A549 (cell line): Measurements from ENCODE around the gene NFIA. TPM values are rescaled to one million over a fixed set of nuclear protein-coding genes. Genes with fewer than 3 reads are reported as not detected.
A peak's percentile ranks its signal among the peaks of the same experiment; 100 is the strongest.

ENCODE experiments used
- ATAC-seq, 2 experiments: fragments of 200-7000 bp in 1 of 2; fragments of >200 bp in 1 of 2; cut with Nextera tagmentation in 1 of 2; cut with Tn5 transposase in 1 of 2; 3 replicates each; pipeline versions ENCODE4 v1.8.0 to v1.9.1; 2018 to 2020; ENCODE audit warnings: mild to moderate bottlenecking in 1 of 2, moderate library complexity in 1 of 2
- CTCF ChIA-PET: fragments of 300-600 bp; sonication (Branson Sonifier 250); formaldehyde crosslinking; extraction: SDS; loops from one replicate; lab custom pipeline; 2021; ENCODE audit warnings: antibody characterized with exemption, inconsistent platforms; lab: Yijun Ruan, JAX
- POLR2A ChIA-PET: fragments of 350-600 bp; formaldehyde crosslinking; extraction: SDS; loops from one replicate; lab custom pipeline; 2021; ENCODE audit warnings: antibody characterized with exemption, inconsistent platforms; lab: Yijun Ruan, JAX
- DNase-seq, 2 experiments: peaks; one replicate each; pipeline versions ENCODE4 v3.0.0 to v3.0.0-alpha.2; 2011 to 2016; ENCODE audit warnings: low read depth in 1 of 2, low spot score in 1 of 2
- FAIRE-seq: peaks from 2 replicates; lab custom pipeline; 2011; peaks lifted over from hg19 to GRCh38; lab: Jason Lieb, UNC
- H3K27ac ChIP-seq, 2 experiments: fragments of >200 bp; sonication (Bioruptor Twin); formaldehyde crosslinking; 3 replicates each; pipeline ENCODE4 v1.5.1; 2016 to 2017
- H3K4me1 ChIP-seq: fragments of >200 bp; sonication (Bioruptor Twin); formaldehyde crosslinking; 3 replicates; pipeline ENCODE4 v1.6.1; 2016
- H3K4me2 ChIP-seq: fragments of >200 bp; sonication (Bioruptor Twin); formaldehyde crosslinking; 3 replicates; pipeline ENCODE4 v1.6.1; 2016
- H3K4me3 ChIP-seq: fragments of >200 bp; sonication (Bioruptor Twin); formaldehyde crosslinking; 3 replicates; pipeline ENCODE4 v1.5.1; 2016
- H3K9me3 ChIP-seq: fragments of >200 bp; sonication (Bioruptor Twin); formaldehyde crosslinking; 3 replicates; pipeline ENCODE4 v1.6.1; 2016
- ATOH8 ChIP-seq: fragments of 250-450 bp; sonication (Bioruptor Pico); IDR thresholded peaks from 2 replicates; pipeline ENCODE4 v1.5.0; 2020; ENCODE audit warnings: low read depth, mild to moderate bottlenecking, moderate library complexity
- BCL3 ChIP-seq: fragments of >200 bp; sonication (Bioruptor Twin); formaldehyde crosslinking; IDR thresholded peaks from 3 replicates; pipeline ENCODE4 v1.6.1; 2016
- BHLHE40 ChIP-seq: IDR thresholded peaks from 2 replicates; pipeline ENCODE4 v1.6.1; 2012; ENCODE audit warnings: low read depth, low read length, inconsistent platforms
- CEBPB ChIP-seq, 2 experiments: fragments of >200 bp in 1 of 2; sonication (Bioruptor Twin) in 1 of 2; formaldehyde crosslinking in 1 of 2; IDR thresholded peaks; 2 replicates each; pipeline ENCODE4 v1.6.1; 2012 to 2016
- EHF ChIP-seq: fragments of 250-450 bp; sonication (Bioruptor Pico); IDR thresholded peaks from 2 replicates; pipeline ENCODE4 v1.5.0; 2020; ENCODE audit warnings: mild to moderate bottlenecking
- EHMT2 ChIP-seq: fragments of 200-600 bp; sonication (generic); IDR thresholded peaks from 2 replicates; pipeline ENCODE4 v1.6.1; 2016; ENCODE audit warnings: antibody characterized with exemption, low read depth, mild to moderate bottlenecking, moderate library complexity
- ELK1 ChIP-seq: fragments of 150-350 bp; IDR thresholded peaks from 2 replicates; pipeline ENCODE4 v1.6.1; 2014; ENCODE audit warnings: low read depth, mild to moderate bottlenecking, low read length
- FOXS1 ChIP-seq: fragments of 250-450 bp; sonication (Bioruptor Pico); IDR thresholded peaks from 2 replicates; pipeline ENCODE4 v1.5.0; 2020; ENCODE audit warnings: mild to moderate bottlenecking, moderate library complexity
- JUN ChIP-seq, 2 experiments: fragments of >200 bp; sonication (Bioruptor Twin); formaldehyde crosslinking; IDR thresholded peaks; 2 replicates in 1 of 2; 3 replicates in 1 of 2; pipeline ENCODE4 v1.6.1; 2016 to 2017
- KDM1A ChIP-seq: fragments of 200-600 bp; sonication (generic); IDR thresholded peaks from 2 replicates; pipeline ENCODE4 v1.6.1; 2016; ENCODE audit warnings: low read depth, mild to moderate bottlenecking
- KDM5A ChIP-seq: fragments of 200-600 bp; sonication (generic); IDR thresholded peaks from 2 replicates; pipeline ENCODE4 v1.6.1; 2016; ENCODE audit warnings: antibody characterized with exemption, mild to moderate bottlenecking
- MAX ChIP-seq: IDR thresholded peaks from 2 replicates; pipeline ENCODE4 v1.6.1; 2012
- NR3C1 ChIP-seq: fragments of >200 bp; sonication (Bioruptor Twin); formaldehyde crosslinking; IDR thresholded peaks from 3 replicates; pipeline ENCODE4 v1.6.1; 2017
- POLR2AphosphoS2 ChIP-seq: conservative IDR thresholded peaks from 2 replicates; pipeline ENCODE4 v1.6.1; 2012; ENCODE audit warnings: low read length, improper control_type of control experiment, inconsistent platforms
- RAD21 ChIP-seq, 2 experiments: fragments of >200 bp in 1 of 2; sonication (Bioruptor Twin) in 1 of 2; formaldehyde crosslinking in 1 of 2; IDR thresholded peaks in 1 of 2; conservative IDR thresholded peaks in 1 of 2; 2 replicates in 1 of 2; 3 replicates in 1 of 2; pipeline ENCODE4 v1.6.1; 2012 to 2018; ENCODE audit warnings: inconsistent platforms in 1 of 2
- RCOR1 ChIP-seq: fragments of 150-350 bp; IDR thresholded peaks from 2 replicates; pipeline ENCODE4 v1.6.1; 2014; ENCODE audit warnings: antibody characterized with exemption, low read length, low read depth
- TP53 ChIP-seq: fragments of 250-450 bp; sonication (Bioruptor Pico); IDR thresholded peaks from 2 replicates; pipeline ENCODE4 v1.5.0; 2021; ENCODE audit warnings: mild to moderate bottlenecking, moderate library complexity
- USF2 ChIP-seq: fragments of 450-650 bp; IDR thresholded peaks from 2 replicates; pipeline ENCODE4 v1.6.1; 2014; ENCODE audit warnings: antibody characterized with exemption
- ZC3H11A ChIP-seq: fragments of 450-650 bp; IDR thresholded peaks from 2 replicates; pipeline ENCODE4 v1.6.1; 2014; ENCODE audit warnings: antibody characterized with exemption, mild to moderate bottlenecking
- WGBS: methylation state at CpG from one replicate; pipeline ENCODE4 v1.1.6; 2017; ENCODE audit errors: missing lambda C conversion rate; 5-methylcytosine and 5-hydroxymethylcytosine counted together
- polyA plus RNA-seq, 4 experiments: library from polyadenylated mRNA; depleted of rRNA in 3 of 4; stranded (reverse); fragments of >200 nt; fragmentation: RNase III in 1 of 4; extraction: RNeasy Plus Mini Kit Qiagen cat#74134 plus additional on column Dnase treatment in 1 of 4; gene quantifications; 2 replicates in 3 of 4; 3 replicates in 1 of 4; pipeline ENCODE4 v1.2.3, GENCODE V29; 2011 to 2017

Gene NFIA
- polyA plus RNA-seq, 2 of the 4 experiments (the other 2 are of a cell fraction): 6.5 to 25.8 TPM

- TF ChIP-seq EHF: no peak
- no peak for TF ChIP-seq MAX
- TF ChIP-seq BCL3: no peak
- TF ChIP-seq ZC3H11A: no peak
- TF ChIP-seq ELK1: no peak
- no peak for TF ChIP-seq USF2
- FAIRE-seq: no peak
- ChIA-PET POLR2A (no interaction called here), CTCF (no interaction called here)
- DNase-seq: no peak
- Histone ChIP-seq H3K4me3 (no peak overlapping the region), H3K4me2 (peak overlapping the region; percentile 56), H3K27ac (peak overlapping the region; percentile 25 to 67; a peak in 3 of 6 replicates), H3K9me3 (no peaks in the 10 kb centered on the region), H3K4me1 (peaks cover 70% of the 10 kb centered on the region)
- ATAC-seq: peak in 1 of 2 experiments; percentile 63; a peak in 3 of 6 replicates
These were observed 70.2 kb downstream of the NFIA start for GRCh38 chr1:61152469-61153105.

GRCh38 chr1:61156576-61157467, 74.5 kb downstream of the NFIA start:
- peak overlapping the region in 1 of 2 experiments; percentile 59; a peak in 2 of 6 replicates for H3K27ac ChIP-seq
- ChIA-PET CTCF (interaction anchor here (0.7 to 1.9 kb wide), 3 partner anchors 12 to 296 kb away, joined by 3 to 4 read pairs (median 3); no protein-coding TSS in a partner anchor), POLR2A (interaction anchor here (0.6 kb wide), 1 partner anchor 103 kb away, joined by 4 read pairs; no protein-coding TSS in a partner anchor)
- peak overlapping the region; percentile 45 for H3K4me2 ChIP-seq
- no peak for FAIRE-seq
- no peak for TF ChIP-seq RAD21 (conservative IDR thresholded peaks at IDR 0.05 in 1 of 2, IDR thresholded peaks at IDR 0.05 in 1 of 2)
- TF ChIP-seq KDM5A: no peak
- no peak for TF ChIP-seq RCOR1
- no peak for TF ChIP-seq BCL3
- no peak for TF ChIP-seq FOXS1 (CRISPR knock-in tag)
- no peak for TF ChIP-seq ZC3H11A
- no peak for TF ChIP-seq POLR2AphosphoS2
- no peak for TF ChIP-seq BHLHE40
- TF ChIP-seq MAX: no peak
- no peak for TF ChIP-seq NR3C1
- no peak for TF ChIP-seq JUN (IDR thresholded peaks at IDR 0.05)
- TF ChIP-seq CEBPB (IDR thresholded peaks at IDR 0.05): no peak
- no peak for TF ChIP-seq TP53
- TF ChIP-seq KDM1A: no peak
- TF ChIP-seq EHMT2: no peak
- no peak for TF ChIP-seq ATOH8 (CRISPR knock-in tag)
- TF ChIP-seq, all 56 proteins: peak for 0
- Histone ChIP-seq H3K4me1 (peaks cover 43% of the 10 kb centered on the region), H3K9me3 (no peaks in the 10 kb centered on the region), H3K4me3 (no peak overlapping the region)
- DNase-seq: no peak
- 69% methylated on average over 4 of the region's 4 CpGs for WGBS
- peak in 1 of 2 experiments; percentile 67; a peak in 3 of 6 replicates for ATAC-seq
